ENCODE results near the gene TUFM. TPM values are rescaled to one million over a fixed set of nuclear protein-coding genes. Genes with fewer than 3 reads are reported as not detected.

The TUFM gene
- total RNA-seq, 1 donor from 2014 or later = 91.1 TPM

DNA sequence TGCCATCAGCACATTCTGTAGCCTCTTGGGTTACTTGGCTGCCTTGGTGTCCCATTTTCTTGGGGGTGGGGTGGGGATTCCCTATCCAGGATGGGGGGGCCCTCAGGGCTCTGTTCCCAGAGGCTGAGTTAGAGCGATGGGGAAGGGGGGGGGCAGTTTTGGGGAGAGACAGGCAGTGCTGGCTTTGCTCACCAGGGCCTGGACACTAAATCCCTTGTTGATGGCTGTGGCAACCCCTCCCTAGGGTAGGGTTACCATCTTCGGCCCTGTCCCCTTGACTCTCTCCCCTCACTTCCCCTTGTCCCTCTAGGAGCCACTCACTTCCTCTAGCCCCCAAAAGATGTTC, 31.5 kb upstream of the TUFM start:
- Mint-ChIP-seq H3K27me3 (ENCODE audit: low read depth) (no peaks in the 10 kb centered on the region), H3K9me3 (ENCODE audit: low read depth) (no peaks in the 10 kb centered on the region), H3K4me3 (ENCODE audit: unreplicated experiment) (no peak overlapping the region), H3K27ac (ENCODE audit: unreplicated experiment) (no peak overlapping the region), H3K4me1 (ENCODE audit: low read depth) (peaks cover 6% of the 10 kb centered on the region), H3K36me3 (ENCODE audit: low read depth) (peaks cover 3% of the 10 kb centered on the region)
- no peak for TF ChIP-seq CTCF (IDR thresholded peaks at IDR 0.05)
- no peak for DNase-seq (ENCODE audit: low spot score)

DNA sequence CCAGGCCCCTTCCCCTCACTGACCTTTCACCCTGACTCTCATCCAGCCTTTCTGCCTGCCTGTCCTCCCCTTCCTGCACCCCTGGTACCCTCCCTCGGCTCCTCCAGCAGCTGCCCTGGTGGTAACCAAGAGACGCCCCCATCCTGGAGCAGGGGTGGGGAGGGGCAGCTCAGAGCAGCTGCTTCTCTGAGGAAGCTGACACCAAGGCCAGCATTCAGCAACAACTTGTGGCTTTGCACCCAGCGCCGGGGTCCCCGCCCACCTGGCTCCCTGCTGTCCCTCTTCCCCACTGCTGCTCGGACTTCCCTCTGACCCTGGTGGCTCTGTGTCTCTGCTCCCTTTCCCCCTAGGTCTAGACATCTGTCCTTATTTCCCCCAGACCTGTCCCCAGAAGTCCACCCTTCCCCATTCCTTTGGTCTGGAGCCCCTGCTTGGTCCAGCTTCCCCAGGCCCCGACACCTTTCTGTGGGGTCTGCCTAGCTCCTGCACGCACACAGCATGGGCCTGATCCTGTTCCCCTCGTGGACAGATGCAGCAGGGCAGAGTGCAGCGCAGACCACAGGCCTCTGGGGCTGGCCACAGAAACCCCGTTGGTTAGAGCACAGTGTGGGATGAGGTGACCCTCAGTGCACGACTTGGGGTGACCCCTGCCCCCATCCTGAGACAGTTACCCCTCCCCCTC, 31.0 kb upstream of the TUFM start:
- Mint-ChIP-seq H3K27me3 (ENCODE audit: low read depth) (no peaks in the 10 kb centered on the region), H3K36me3 (ENCODE audit: low read depth) (peaks cover 3% of the 10 kb centered on the region), H3K4me3 (ENCODE audit: unreplicated experiment) (no peak overlapping the region), H3K27ac (ENCODE audit: unreplicated experiment) (peak overlapping the region; percentile 41), H3K4me1 (ENCODE audit: low read depth) (peaks cover 6% of the 10 kb centered on the region), H3K9me3 (ENCODE audit: low read depth) (no peaks in the 10 kb centered on the region)
- DNase-seq (ENCODE audit: low spot score) = no peak
- TF ChIP-seq CTCF (IDR thresholded peaks at IDR 0.05) = no peak

GRCh38 chr16:28876019-28876659, 30.0 kb upstream of the TUFM start:
- no peak overlapping the region for H3K27ac Mint-ChIP-seq (ENCODE audit: unreplicated experiment)
- peaks cover 6% of the 10 kb centered on the region for H3K4me1 Mint-ChIP-seq (ENCODE audit: low read depth)
- peaks cover 3% of the 10 kb centered on the region for H3K36me3 Mint-ChIP-seq (ENCODE audit: low read depth)
- no peak overlapping the region for H3K4me3 Mint-ChIP-seq (ENCODE audit: unreplicated experiment)
- H3K9me3 Mint-ChIP-seq (ENCODE audit: low read depth) = no peaks in the 10 kb centered on the region
- DNase-seq (ENCODE audit: low spot score) = no peak
- no peak for TF ChIP-seq CTCF (IDR thresholded peaks at IDR 0.05)
- H3K27me3 Mint-ChIP-seq (ENCODE audit: low read depth) = no peaks in the 10 kb centered on the region

DNA sequence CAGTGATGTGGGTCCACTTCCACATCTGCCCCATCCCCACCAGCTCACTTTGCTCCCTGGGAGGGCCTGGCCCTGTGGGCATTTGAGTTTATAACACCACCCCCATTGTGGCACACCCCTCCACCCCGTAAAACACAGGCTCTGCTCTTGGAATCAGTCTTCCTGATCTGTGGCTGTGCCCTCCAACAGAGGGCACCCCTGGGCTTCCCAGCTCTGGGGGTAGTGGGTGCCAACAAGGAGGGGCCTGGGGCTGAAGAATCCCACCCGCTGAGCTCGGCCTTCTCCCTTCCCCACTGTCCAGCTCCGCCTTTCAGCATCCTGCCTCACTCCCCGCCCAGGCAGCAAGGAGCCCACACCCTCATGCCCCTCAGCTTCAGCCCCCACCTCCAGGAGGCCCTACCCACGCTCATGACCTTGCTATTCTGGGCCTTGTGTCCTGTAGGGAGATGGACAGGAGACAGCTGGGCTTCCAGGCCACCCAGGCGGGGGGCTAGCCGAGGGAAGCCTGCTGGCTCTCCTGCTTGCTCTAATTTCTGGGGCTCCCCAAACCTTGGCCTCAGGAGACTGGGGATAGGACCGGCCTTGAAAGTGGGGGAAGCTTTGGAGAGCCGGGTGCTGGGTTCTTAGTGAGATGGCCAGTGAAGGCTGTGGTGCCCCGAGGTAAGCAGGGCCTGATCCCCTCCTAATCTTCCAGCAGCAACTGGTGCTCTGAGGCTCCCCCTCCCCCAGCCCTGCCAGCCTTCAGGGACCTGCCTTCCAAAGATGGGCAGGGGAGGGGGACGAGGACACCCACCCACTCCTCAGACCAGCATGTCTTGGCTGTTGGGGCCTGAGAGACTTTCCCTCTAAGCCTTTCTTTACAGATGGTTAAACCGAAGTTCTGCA, 29.2 kb upstream of the TUFM start:
- Mint-ChIP-seq H3K4me3 (ENCODE audit: unreplicated experiment) (no peak overlapping the region), H3K36me3 (ENCODE audit: low read depth) (peaks cover 6% of the 10 kb centered on the region)
- DNase-seq (ENCODE audit: low spot score) = no peak

More for the DNA sequence above, 29.2 kb upstream of the TUFM start:
- Mint-ChIP-seq H3K9me3 (ENCODE audit: low read depth) (no peaks in the 10 kb centered on the region), H3K27ac (ENCODE audit: unreplicated experiment) (peak overlapping the region; percentile 61), H3K27me3 (ENCODE audit: low read depth) (no peaks in the 10 kb centered on the region), H3K4me1 (ENCODE audit: low read depth) (peaks cover 6% of the 10 kb centered on the region)
- TF ChIP-seq CTCF (IDR thresholded peaks at IDR 0.05) = peak; percentile 26
